Ishikawa (cell line): ENCODE measurements around the gene TBX20.

ENCODE experiments used
- EP300 ChIP-seq: IDR thresholded peaks from 2 replicates; pipeline ENCODE4 v1.6.1; 2012; ENCODE audit warnings: borderline replicate concordance
- MAX ChIP-seq: IDR thresholded peaks from 2 replicates; pipeline ENCODE4 v1.6.1; 2012
- RAD21 ChIP-seq: IDR thresholded peaks from 2 replicates; pipeline ENCODE4 v1.6.1; 2012; ENCODE audit warnings: low read depth
- REST ChIP-seq: IDR thresholded peaks from 2 replicates; pipeline ENCODE4 v1.6.1; 2012; ENCODE audit warnings: low read depth, mild to moderate bottlenecking
- TEAD4 ChIP-seq: IDR thresholded peaks from 2 replicates; pipeline ENCODE4 v1.6.1; 2012
- USF1 ChIP-seq: IDR thresholded peaks from 2 replicates; pipeline ENCODE4 v1.6.1; 2012
- ZBTB7A ChIP-seq: IDR thresholded peaks from 2 replicates; pipeline ENCODE4 v1.6.1; 2012; ENCODE audit warnings: low read depth

GRCh38 chr7:35257251-35258124 lies 3.6 kb upstream of the TBX20 start:
- no peak for TF ChIP-seq REST
- no peak for TF ChIP-seq TEAD4
- no peak for TF ChIP-seq RAD21
- TF ChIP-seq EP300 = no peak
- no peak for TF ChIP-seq ZBTB7A
- TF ChIP-seq MAX = no peak
- TF ChIP-seq USF1 = no peak
